Pancreas (tissue), 10 donors: ENCODE measurements around the gene ONECUT2. TPM values are rescaled to one million over a fixed set of nuclear protein-coding genes. Genes with fewer than 3 reads are reported as not detected.

Experiments
- ATAC-seq, 4 donors: fragments of 200-7000 bp; cut with Tn5 transposase; one replicate each; pipeline versions ENCODE4 v1.8.0 to v1.9.1; 2020; ENCODE audit warnings: mild to moderate bottlenecking in 4 of 4, moderate library complexity in 4 of 4
- DNase-seq, 6 donors: peaks; one replicate each; pipeline ENCODE4 v3.0.0-alpha.2; 2020
- FAIRE-seq: peaks from 2 replicates; lab custom pipeline; 2012; peaks lifted over from hg19 to GRCh38; lab: Jason Lieb, UNC
- H3K27ac ChIP-seq, 4 donors: fragments of 200-600 bp; sonication (generic); 1 replicate in 3 of 4; 2 replicates in 1 of 4; pipeline versions ENCODE4 v1.5.0 to v1.8.0; 2020
- H3K27me3 ChIP-seq, 4 donors: fragments of 200-600 bp; one replicate each; pipeline ENCODE4 v1.8.0; 2021
- H3K36me3 ChIP-seq, 3 donors: fragments of 200-600 bp; sonication (generic) in 1 of 3; one replicate each; pipeline versions ENCODE4 v1.5.0 to v1.8.0; 2020 to 2021
- H3K4me1 ChIP-seq, 3 donors: fragments of 200-600 bp; one replicate each; pipeline ENCODE4 v1.8.0; 2021
- H3K4me3 ChIP-seq, 4 donors: fragments of 200-600 bp; sonication (generic) in 2 of 4; one replicate each; pipeline versions ENCODE4 v1.5.0 to v1.8.0; 2020 to 2021
- H3K9me3 ChIP-seq, 4 donors: fragments of 200-600 bp; one replicate each; pipeline ENCODE4 v1.8.0; 2021
- CTCF ChIP-seq, 4 donors: fragments of 200-600 bp; sonication (generic) in 3 of 4; IDR thresholded peaks; one replicate each; pipeline versions ENCODE4 v1.5.0 to v1.8.0; 2021; ENCODE audit warnings: antibody characterized with exemption in 4 of 4
- WGBS, 2 donors: extraction: QIAGEN DNeasy Blood & Tissue Kit; methylation state at CpG; one replicate each; pipeline ENCODE4 v1.1.7; 2013; 5-methylcytosine and 5-hydroxymethylcytosine counted together
- intact Hi-C, 3 donors: fragments of 100-400 bp; cut with DNase I; formaldehyde crosslinking; loops; one replicate each; pipeline versions ENCODE4 v1.11.1 to v1.14.2; 2022
- polyA plus RNA-seq, 2 donors: library from polyadenylated mRNA; stranded (reverse); fragments of 200-250 nt; gene quantifications; one replicate each; pipeline ENCODE4 v1.2.3, GENCODE V29; 2013
- total RNA-seq, 6 donors: library from RNA; stranded (reverse); fragmentation: NEBNext Ultra II Directional in 4 of 6; extraction: Animal tissue kit (Norgen Biotek cat#: 25700) in 4 of 6; gene quantifications; one replicate each; pipeline versions ENCODE4 v1.2.1 to v1.2.4, GENCODE V29; 2021 to 2023
- donor health status: healthy with polysubstance abuse.
- donor health status: DM: no; HTN: no; CAD: no; lungs with moderate emphysema.
- donor health status: DM: no; HTN: no; CAD: no.
- donor health status: control.
- donor health status: control.
- donor health status: Bipolar disorder and iron deficiency.
- donor health status: DM: yes; HTN: yes; CAD: no.
- donor health status: DM: no; HTN: no; CAD: no.
- donor health status: DM: no; HTN: no; CAD: no.
- donor health status: DM: yes; HTN: yes; CAD: no.

The ONECUT2 gene
- total and polyA plus RNA-seq, 8 donors: 1.4 to 9.7 (median 5.4) TPM

- FAIRE-seq: no peak
- WGBS, 2 donors: 55 to 60% methylated on average over 7 of the region's 7 CpGs
Observed at GRCh38 chr18:57497372-57498294, 62.5 kb downstream of the ONECUT2 start.

GRCh38 chr18:57498682-57499256 is 63.6 kb downstream of the ONECUT2 start:
- H3K4me3 ChIP-seq: no peak overlapping the region
- DNase-seq (no peak), ATAC-seq (no peak), FAIRE-seq (no peak)
- 42 to 57% methylated on average over 5 of the region's 5 CpGs for WGBS, 2 donors
- no peaks in the 10 kb centered on the region for H3K36me3 ChIP-seq
- H3K27me3 ChIP-seq: no peaks in the 10 kb centered on the region
- no peaks in the 10 kb centered on the region for H3K4me1 ChIP-seq
- no peaks in the 10 kb centered on the region for H3K9me3 ChIP-seq
- intact Hi-C loops: no loop called here
- TF ChIP-seq CTCF (IDR thresholded peaks at IDR 0.05): no peak
- H3K27ac ChIP-seq: no peak overlapping the region

More at GRCh38 chr18:57497372-57498294, 62.5 kb downstream of the ONECUT2 start:
- H3K27ac ChIP-seq: no peak overlapping the region
- no peak for TF ChIP-seq CTCF (IDR thresholded peaks at IDR 0.05)
- ATAC-seq (no peak), DNase-seq (no peak)
- no peaks in the 10 kb centered on the region for H3K36me3 ChIP-seq
- no peak overlapping the region for H3K4me3 ChIP-seq
- no peaks in the 10 kb centered on the region for H3K9me3 ChIP-seq
- H3K4me1 ChIP-seq: no peaks in the 10 kb centered on the region
- intact Hi-C loops: no loop called here
- no peaks in the 10 kb centered on the region for H3K27me3 ChIP-seq

- intact Hi-C loops: no loop called here
- Histone ChIP-seq H3K4me3 (no peak overlapping the region), H3K27me3 (no peaks in the 10 kb centered on the region), H3K27ac (no peak overlapping the region), H3K9me3 (no peaks in the 10 kb centered on the region), H3K36me3 (no peaks in the 10 kb centered on the region), H3K4me1 (no peaks in the 10 kb centered on the region)
- 65 to 69% methylated on average over 9 of the region's 9 CpGs for WGBS, 2 donors
- TF ChIP-seq CTCF (IDR thresholded peaks at IDR 0.05): no peak
- DNase-seq: no peak
- FAIRE-seq: no peak
- ATAC-seq: no peak
Observed at GRCh38 chr18:57502624-57503023, 67.5 kb downstream of the ONECUT2 start.

- no peak for TF ChIP-seq CTCF (IDR thresholded peaks at IDR 0.05)
- FAIRE-seq (no peak), DNase-seq (no peak), ATAC-seq (no peak)
- Histone ChIP-seq H3K9me3 (no peaks in the 10 kb centered on the region), H3K27ac (no peak overlapping the region), H3K4me3 (no peak overlapping the region), H3K4me1 (no peaks in the 10 kb centered on the region), H3K27me3 (no peaks in the 10 kb centered on the region), H3K36me3 (no peaks in the 10 kb centered on the region)
- intact Hi-C loops: no loop called here
- WGBS, 2 donors: 36 to 43% methylated on average over 1 of the region's 1 CpG
Observed at GRCh38 chr18:57505231-57505630, 70.1 kb downstream of the ONECUT2 start.

- Histone ChIP-seq H3K9me3 (no peaks in the 10 kb centered on the region), H3K4me3 (no peak overlapping the region), H3K36me3 (no peaks in the 10 kb centered on the region), H3K27ac (no peak overlapping the region), H3K27me3 (no peaks in the 10 kb centered on the region), H3K4me1 (no peaks in the 10 kb centered on the region)
- 52 to 75% methylated on average over 6 of the region's 6 CpGs for WGBS, 2 donors
- intact Hi-C loops: no loop called here
- no peak for FAIRE-seq
- no peak for TF ChIP-seq CTCF (IDR thresholded peaks at IDR 0.05)
- DNase-seq: no peak
- ATAC-seq: no peak
Observed at GRCh38 chr18:57516056-57516455, 80.9 kb downstream of the ONECUT2 start.
